SK-N-SH treated with all-trans-retinoic acid at 6 μM for 48 hours (cell line): ENCODE measurements around the gene ASNSD1.

ENCODE experiments used
- ARNTL ChIP-seq: fragments of 450-650 bp; formaldehyde crosslinking; IDR thresholded peaks from 2 replicates; pipeline ENCODE4 v1.5.0; 2020; ENCODE audit warnings: low read depth, mild to moderate bottlenecking, moderate library complexity, borderline replicate concordance
- BACH2 ChIP-seq: fragments of 250-450 bp; sonication (Bioruptor Pico); IDR thresholded peaks from 2 replicates; pipeline ENCODE4 v1.9.0; 2021; ENCODE audit warnings: mild to moderate bottlenecking, borderline replicate concordance
- CSDC2 ChIP-seq: fragments of 250-450 bp; sonication (Bioruptor Pico); IDR thresholded peaks from 2 replicates; pipeline ENCODE4 v1.5.0; 2020; ENCODE audit warnings: mild to moderate bottlenecking, moderate library complexity
- OSR1 ChIP-seq: fragments of 250-450 bp; sonication (Bioruptor Pico); IDR thresholded peaks from 2 replicates; pipeline ENCODE4 v1.8.0; 2022; ENCODE audit warnings: moderate library complexity, mild to moderate bottlenecking, inconsistent platforms
- RARB ChIP-seq: fragments of 250-450 bp; sonication (Bioruptor Pico); IDR thresholded peaks from 2 replicates; pipeline ENCODE4 v1.8.0; 2021; ENCODE audit warnings: mild to moderate bottlenecking, moderate library complexity
- SNAI2 ChIP-seq: fragments of 250-450 bp; sonication (Bioruptor Pico); IDR thresholded peaks from 2 replicates; pipeline ENCODE4 v1.5.0; 2020; ENCODE audit warnings: mild to moderate bottlenecking, moderate library complexity
- TCF4 ChIP-seq: fragments of 250-450 bp; sonication (Bioruptor Pico); IDR thresholded peaks from 2 replicates; pipeline ENCODE4 v1.8.0; 2021; ENCODE audit warnings: mild to moderate bottlenecking, moderate library complexity, borderline replicate concordance
- ZC3H10 ChIP-seq: fragments of 250-450 bp; sonication (Bioruptor Pico); IDR thresholded peaks from 2 replicates; pipeline ENCODE4 v1.5.1; 2021; ENCODE audit warnings: mild to moderate bottlenecking, moderate library complexity
- TF ChIP-seq, protein P1 (sequence below): fragments of 250-450 bp; sonication (Bioruptor Pico); IDR thresholded peaks from 2 replicates; pipeline ENCODE4 v1.8.0; 2021; ENCODE audit warnings: low read depth, mild to moderate bottlenecking, moderate library complexity, borderline replicate concordance
- TF ChIP-seq, protein P2 (sequence below): fragments of 250-450 bp; sonication (Bioruptor Pico); IDR thresholded peaks from 2 replicates; pipeline ENCODE4 v1.5.1; 2021; ENCODE audit warnings: mild to moderate bottlenecking, moderate library complexity
- TF ChIP-seq, protein P3 (sequence below): fragments of 250-450 bp; sonication (Bioruptor Pico); IDR thresholded peaks from 2 replicates; pipeline ENCODE4 v1.5.0; 2020; ENCODE audit warnings: mild to moderate bottlenecking, moderate library complexity
- TF ChIP-seq, protein P4 (sequence below): fragments of 250-450 bp; sonication (Bioruptor Pico); IDR thresholded peaks from 2 replicates; pipeline ENCODE4 v1.8.0; 2020; ENCODE audit warnings: mild to moderate bottlenecking, moderate library complexity, borderline replicate concordance

DNA sequence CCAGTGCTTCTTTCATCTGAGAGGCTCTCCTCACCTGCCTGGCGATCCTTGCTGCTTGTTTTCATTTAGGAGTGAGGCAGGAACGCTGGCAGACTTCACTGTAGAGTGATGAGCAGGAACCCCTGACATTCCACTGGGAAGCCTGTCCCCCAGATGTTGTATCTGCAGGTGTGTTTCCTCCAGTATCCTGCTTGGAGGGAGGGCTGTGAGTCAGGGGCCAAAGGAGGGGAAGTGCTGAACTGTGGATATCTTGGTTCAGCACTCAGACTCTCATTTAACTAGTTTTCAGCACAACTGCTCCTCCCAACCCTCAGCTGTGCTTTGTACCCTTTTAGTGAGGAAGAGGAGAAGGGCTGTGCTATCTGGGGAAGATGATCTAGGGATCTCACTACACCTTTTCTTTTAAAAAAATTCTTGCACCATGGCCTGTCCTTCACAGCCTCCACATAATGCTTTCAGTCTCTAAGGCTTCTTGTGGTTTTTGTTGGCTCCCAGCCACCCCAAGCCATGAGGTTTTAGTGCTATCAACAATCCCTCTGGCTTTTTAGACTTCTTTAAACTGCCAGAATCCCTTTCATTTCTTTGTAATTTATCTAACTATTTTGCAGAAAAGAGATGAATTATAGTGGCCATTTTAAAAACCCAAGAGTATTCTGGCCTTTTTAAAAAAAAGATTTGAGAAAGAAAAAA is 24.4 kb downstream of the ASNSD1 start:
- TF ChIP-seq RARB (CRISPR knock-in tag), result no peak
- TF ChIP-seq, protein P1, sequence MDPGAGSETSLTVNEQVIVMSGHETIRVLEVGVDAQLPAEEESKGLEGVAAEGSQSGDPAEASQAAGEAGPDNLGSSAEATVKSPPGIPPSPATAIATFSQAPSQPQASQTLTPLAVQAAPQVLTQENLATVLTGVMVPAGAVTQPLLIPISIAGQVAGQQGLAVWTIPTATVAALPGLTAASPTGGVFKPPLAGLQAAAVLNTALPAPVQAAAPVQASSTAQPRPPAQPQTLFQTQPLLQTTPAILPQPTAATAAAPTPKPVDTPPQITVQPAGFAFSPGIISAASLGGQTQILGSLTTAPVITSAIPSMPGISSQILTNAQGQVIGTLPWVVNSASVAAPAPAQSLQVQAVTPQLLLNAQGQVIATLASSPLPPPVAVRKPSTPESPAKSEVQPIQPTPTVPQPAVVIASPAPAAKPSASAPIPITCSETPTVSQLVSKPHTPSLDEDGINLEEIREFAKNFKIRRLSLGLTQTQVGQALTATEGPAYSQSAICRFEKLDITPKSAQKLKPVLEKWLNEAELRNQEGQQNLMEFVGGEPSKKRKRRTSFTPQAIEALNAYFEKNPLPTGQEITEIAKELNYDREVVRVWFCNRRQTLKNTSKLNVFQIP (CRISPR knock-in tag), result no peak
- TF ChIP-seq, protein P2, sequence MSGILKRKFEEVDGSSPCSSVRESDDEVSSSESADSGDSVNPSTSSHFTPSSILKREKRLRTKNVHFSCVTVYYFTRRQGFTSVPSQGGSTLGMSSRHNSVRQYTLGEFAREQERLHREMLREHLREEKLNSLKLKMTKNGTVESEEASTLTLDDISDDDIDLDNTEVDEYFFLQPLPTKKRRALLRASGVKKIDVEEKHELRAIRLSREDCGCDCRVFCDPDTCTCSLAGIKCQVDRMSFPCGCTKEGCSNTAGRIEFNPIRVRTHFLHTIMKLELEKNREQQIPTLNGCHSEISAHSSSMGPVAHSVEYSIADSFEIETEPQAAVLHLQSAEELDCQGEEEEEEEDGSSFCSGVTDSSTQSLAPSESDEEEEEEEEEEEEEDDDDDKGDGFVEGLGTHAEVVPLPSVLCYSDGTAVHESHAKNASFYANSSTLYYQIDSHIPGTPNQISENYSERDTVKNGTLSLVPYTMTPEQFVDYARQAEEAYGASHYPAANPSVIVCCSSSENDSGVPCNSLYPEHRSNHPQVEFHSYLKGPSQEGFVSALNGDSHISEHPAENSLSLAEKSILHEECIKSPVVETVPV (CRISPR knock-in tag), result no peak
- TF ChIP-seq SNAI2 (CRISPR knock-in tag), result no peak
- no peak for TF ChIP-seq ARNTL
- TF ChIP-seq BACH2 (CRISPR knock-in tag), result no peak
- TF ChIP-seq TCF4 (CRISPR knock-in tag), result no peak
- TF ChIP-seq ZC3H10 (CRISPR knock-in tag), result no peak
- TF ChIP-seq OSR1 (CRISPR knock-in tag), result no peak
- no peak for TF ChIP-seq CSDC2 (CRISPR knock-in tag)
- TF ChIP-seq, protein P3, sequence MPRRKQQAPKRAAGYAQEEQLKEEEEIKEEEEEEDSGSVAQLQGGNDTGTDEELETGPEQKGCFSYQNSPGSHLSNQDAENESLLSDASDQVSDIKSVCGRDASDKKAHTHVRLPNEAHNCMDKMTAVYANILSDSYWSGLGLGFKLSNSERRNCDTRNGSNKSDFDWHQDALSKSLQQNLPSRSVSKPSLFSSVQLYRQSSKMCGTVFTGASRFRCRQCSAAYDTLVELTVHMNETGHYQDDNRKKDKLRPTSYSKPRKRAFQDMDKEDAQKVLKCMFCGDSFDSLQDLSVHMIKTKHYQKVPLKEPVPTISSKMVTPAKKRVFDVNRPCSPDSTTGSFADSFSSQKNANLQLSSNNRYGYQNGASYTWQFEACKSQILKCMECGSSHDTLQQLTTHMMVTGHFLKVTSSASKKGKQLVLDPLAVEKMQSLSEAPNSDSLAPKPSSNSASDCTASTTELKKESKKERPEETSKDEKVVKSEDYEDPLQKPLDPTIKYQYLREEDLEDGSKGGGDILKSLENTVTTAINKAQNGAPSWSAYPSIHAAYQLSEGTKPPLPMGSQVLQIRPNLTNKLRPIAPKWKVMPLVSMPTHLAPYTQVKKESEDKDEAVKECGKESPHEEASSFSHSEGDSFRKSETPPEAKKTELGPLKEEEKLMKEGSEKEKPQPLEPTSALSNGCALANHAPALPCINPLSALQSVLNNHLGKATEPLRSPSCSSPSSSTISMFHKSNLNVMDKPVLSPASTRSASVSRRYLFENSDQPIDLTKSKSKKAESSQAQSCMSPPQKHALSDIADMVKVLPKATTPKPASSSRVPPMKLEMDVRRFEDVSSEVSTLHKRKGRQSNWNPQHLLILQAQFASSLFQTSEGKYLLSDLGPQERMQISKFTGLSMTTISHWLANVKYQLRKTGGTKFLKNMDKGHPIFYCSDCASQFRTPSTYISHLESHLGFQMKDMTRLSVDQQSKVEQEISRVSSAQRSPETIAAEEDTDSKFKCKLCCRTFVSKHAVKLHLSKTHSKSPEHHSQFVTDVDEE (CRISPR knock-in tag), result no peak
- TF ChIP-seq, protein P4, sequence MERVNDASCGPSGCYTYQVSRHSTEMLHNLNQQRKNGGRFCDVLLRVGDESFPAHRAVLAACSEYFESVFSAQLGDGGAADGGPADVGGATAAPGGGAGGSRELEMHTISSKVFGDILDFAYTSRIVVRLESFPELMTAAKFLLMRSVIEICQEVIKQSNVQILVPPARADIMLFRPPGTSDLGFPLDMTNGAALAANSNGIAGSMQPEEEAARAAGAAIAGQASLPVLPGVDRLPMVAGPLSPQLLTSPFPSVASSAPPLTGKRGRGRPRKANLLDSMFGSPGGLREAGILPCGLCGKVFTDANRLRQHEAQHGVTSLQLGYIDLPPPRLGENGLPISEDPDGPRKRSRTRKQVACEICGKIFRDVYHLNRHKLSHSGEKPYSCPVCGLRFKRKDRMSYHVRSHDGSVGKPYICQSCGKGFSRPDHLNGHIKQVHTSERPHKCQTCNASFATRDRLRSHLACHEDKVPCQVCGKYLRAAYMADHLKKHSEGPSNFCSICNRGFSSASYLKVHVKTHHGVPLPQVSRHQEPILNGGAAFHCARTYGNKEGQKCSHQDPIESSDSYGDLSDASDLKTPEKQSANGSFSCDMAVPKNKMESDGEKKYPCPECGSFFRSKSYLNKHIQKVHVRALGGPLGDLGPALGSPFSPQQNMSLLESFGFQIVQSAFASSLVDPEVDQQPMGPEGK (CRISPR knock-in tag), result no peak
